Measurements from ENCODE around the gene HDAC9. TPM values are rescaled to one million over a fixed set of nuclear protein-coding genes. Genes with fewer than 3 reads are reported as not detected.

The HDAC9 gene
- total RNA-seq, 1 experiment from 2014 or later: 7.7 TPM

- no peaks in the 10 kb centered on the region for H3K79me2 ChIP-seq (ENCODE audit: insufficient read depth, low read length)
- no peak overlapping the region for H2BK5ac ChIP-seq (ENCODE audit: insufficient read length, low read length)
- Mint-ChIP-seq H3K27me3 (ENCODE audit: low read depth) (no peaks in the 10 kb centered on the region), H3K36me3 (ENCODE audit: insufficient read depth in 1 of 3, low read depth in 3 of 3) (no peaks in the 10 kb centered on the region; a peak in 1 of 7 replicates), H3K4me3 (no peak overlapping the region), H3K27ac (no peak overlapping the region), H3K9me3 (no peaks in the 10 kb centered on the region), H3K4me1 (peaks cover 23 to 33% of the 10 kb centered on the region in 2 experiments)
- H2AFZ ChIP-seq (ENCODE audit: low read length): no peak overlapping the region
- H3K27ac ChIP-seq (ENCODE audit: insufficient read length, low read depth, low read length): no peak overlapping the region
- H3K14ac ChIP-seq (ENCODE audit: insufficient read depth, low read length): no peak overlapping the region
- H2BK120ac ChIP-seq (ENCODE audit: low read depth, low read length, poor library complexity, severe bottlenecking): no peak overlapping the region
- H3K4ac ChIP-seq (ENCODE audit: low read depth, low read length): no peak overlapping the region
- TF ChIP-seq CTCF (conservative IDR thresholded peaks at IDR 0.05): no peak
- no CpG with 5 or more reads among the region's 4 CpGs for whole genome bisulfite sequencing (ENCODE audit: extremely low coverage, insufficient read length, low lambda C conversion rate)
- H3K9me3 ChIP-seq (ENCODE audit: control insufficient read depth, low read depth, low read length): no peaks in the 10 kb centered on the region
- H4K20me1 ChIP-seq (ENCODE audit: control insufficient read depth, insufficient read depth, insufficient read length): no peaks in the 10 kb centered on the region
- no peak overlapping the region for H2BK20ac ChIP-seq (ENCODE audit: low read depth, low read length, poor library complexity, severe bottlenecking)
- H3K23ac ChIP-seq (ENCODE audit: insufficient read length, low read depth, low read length): no peak overlapping the region
- H3K4me2 ChIP-seq (ENCODE audit: insufficient read depth, insufficient read length, low read length): no peak overlapping the region
- no peak overlapping the region for H3K18ac ChIP-seq (ENCODE audit: insufficient read length, low read depth, low read length)
- H3K9ac ChIP-seq (ENCODE audit: extremely low read depth, insufficient read length, low read length): no peak overlapping the region
- DNase-seq: no peak
- H2BK15ac ChIP-seq (ENCODE audit: low read depth, low read length): no peak overlapping the region
- H4K5ac ChIP-seq (ENCODE audit: insufficient read length, low read depth, low read length): no peak overlapping the region
- H2AK5ac ChIP-seq (ENCODE audit: insufficient read length, low read length): no peak overlapping the region
- no peaks in the 10 kb centered on the region for H3K79me1 ChIP-seq (ENCODE audit: insufficient read depth, low read depth, low read length, poor library complexity, severe bottlenecking)
- H3K4me1 ChIP-seq (ENCODE audit: insufficient read depth, low read length): peaks cover 5% of the 10 kb centered on the region; the same call in 1 of the 2 replicates
- H2BK12ac ChIP-seq (ENCODE audit: insufficient read length, low read depth, low read length): no peak overlapping the region
- no peaks in the 10 kb centered on the region for H3K23me2 ChIP-seq (ENCODE audit: insufficient read length, low read depth, low read length, poor library complexity, severe bottlenecking)
- H3K27me3 ChIP-seq (ENCODE audit: insufficient read depth, low read length): no peaks in the 10 kb centered on the region
- no peak overlapping the region for H4K91ac ChIP-seq (ENCODE audit: insufficient read length, low read depth, low read length)
- H3K56ac ChIP-seq (ENCODE audit: insufficient read length, low read depth, low read length): no peak overlapping the region
- H3T11ph ChIP-seq (ENCODE audit: low read length): no peak overlapping the region
- H4K8ac ChIP-seq (replicated peaks; ENCODE audit: insufficient read length, low read depth, low read length): no peak overlapping the region
Measured at GRCh38 chr7:18511351-18512140, 16.0 kb downstream of the HDAC9 start.

Measured in H9 (cell line).